ENCODE results near the gene CACNA2D2.

The CACNA2D2 gene

DNA sequence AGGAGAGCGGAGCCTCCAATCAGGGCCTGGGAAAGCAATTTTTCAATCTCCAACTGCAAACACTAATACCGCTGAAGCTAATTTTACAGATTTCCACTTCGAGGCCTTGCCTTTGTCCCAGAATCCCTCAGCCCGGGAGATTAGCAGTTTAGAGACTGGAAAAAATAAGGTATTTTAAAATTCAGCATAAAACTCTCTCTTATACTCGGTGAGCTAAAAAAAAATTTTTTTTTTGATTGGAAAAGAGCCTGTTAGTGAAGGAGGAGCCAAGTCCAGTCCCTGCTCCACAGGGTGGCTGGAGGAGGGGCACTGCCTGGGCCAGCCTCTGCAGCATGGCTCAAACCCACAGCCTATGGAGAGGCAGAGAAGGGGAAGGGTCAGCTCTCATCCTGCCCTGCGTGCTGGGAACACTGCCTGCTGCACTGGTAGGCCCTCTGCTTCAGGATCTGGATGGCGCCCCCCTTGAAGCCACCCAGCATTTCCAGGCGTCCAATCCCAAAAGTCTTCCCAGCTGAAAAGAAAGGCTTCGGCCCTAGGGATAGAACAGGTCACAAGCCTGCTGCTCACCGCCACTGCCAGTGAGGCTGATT is 48.9 kb downstream of the CACNA2D2 start:
- no peak for DNase-seq

DNA sequence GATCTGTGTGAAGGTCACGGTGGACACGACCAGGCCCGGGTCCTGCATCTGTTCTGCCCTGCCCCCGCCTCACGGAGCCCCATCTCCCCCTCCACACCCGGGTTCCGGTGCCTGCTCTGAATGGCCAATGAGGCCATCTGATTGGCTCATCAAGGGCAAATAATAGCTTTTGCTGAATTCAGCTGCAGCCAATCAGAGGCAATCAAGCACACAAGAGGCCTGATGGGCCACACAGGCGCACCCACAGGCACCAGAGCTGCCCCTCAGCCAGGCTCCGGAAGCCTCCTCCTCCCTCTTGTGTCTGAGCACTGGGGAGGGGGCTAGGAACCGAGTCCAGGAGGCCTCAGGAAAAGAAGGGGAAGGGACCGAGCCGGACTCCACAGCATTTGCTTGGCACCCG is 49.5 kb downstream of the CACNA2D2 start:
- DNase-seq: no peak

DNA sequence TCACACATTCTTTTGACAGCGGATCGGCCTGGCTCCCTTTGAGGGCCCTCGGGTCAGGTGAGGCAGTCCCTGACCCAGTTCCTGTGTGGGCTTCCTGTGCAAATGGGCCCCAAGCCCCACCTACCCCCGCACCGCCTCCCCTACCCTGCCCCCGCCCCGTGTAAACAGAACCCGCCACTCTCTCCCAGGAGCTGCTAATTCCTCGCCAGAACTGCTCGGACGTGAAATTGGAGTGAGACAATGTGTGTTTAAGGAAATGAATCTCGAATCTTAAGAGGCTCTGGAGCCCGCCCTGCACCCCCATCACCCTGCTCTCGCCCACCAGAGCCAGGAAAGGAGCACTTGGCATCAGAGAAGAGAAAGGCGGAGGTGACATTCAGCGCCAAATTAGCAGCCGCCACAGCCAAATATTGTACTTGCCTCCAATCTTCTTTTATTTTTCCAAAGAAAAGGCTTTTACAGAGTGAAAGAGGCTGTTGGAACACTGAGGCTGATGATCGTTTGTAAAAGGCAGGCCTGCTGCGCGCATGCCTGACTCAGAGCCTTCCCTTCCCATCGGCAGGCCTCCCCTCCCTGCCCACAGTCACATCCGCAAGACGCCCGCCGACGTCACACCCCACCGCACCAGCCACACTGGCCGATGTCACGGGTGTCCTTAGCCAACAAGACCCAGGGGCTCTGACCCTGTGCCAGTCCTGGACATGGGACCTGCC is 53.1 kb downstream of the CACNA2D2 start:
- DNase-seq: peak; percentile 70

DNA sequence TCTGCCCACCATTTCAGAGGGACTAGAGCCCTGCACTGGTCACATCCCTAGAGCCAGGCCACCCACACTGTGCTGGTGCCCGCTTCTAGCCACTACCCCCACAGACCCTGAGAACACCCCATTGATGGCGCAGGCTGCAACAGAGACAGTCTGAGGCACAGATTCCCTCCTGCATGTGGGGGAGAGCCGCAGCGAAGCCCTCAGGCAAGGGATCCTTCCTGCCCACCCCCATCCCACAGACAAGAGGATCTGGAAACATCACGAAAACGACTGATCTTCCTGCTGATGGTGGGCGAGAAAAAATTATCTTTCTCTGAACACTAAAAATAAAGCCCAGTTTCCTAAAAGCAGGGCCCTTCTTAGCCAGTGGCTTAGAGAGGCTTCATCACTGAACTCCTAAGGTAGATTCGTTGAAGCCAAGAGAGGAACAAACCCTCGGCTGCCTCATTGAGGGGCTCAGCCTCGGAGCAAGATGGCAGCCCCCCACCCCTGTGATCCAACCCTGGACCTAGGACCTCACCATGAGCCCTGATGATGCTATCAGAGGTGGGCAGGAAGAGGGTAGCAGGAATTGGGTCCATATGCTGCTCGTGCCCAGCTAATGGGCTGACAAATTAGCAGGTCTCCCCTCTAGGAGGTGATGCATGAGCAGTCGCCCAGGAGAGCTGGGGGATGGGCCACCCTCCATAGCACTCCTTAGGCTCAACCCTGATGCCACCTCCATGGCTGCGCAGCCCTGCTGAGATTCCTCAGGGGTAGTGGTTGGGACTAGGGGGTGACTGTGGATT is 54.5 kb downstream of the CACNA2D2 start:
- no peak for DNase-seq

DNA sequence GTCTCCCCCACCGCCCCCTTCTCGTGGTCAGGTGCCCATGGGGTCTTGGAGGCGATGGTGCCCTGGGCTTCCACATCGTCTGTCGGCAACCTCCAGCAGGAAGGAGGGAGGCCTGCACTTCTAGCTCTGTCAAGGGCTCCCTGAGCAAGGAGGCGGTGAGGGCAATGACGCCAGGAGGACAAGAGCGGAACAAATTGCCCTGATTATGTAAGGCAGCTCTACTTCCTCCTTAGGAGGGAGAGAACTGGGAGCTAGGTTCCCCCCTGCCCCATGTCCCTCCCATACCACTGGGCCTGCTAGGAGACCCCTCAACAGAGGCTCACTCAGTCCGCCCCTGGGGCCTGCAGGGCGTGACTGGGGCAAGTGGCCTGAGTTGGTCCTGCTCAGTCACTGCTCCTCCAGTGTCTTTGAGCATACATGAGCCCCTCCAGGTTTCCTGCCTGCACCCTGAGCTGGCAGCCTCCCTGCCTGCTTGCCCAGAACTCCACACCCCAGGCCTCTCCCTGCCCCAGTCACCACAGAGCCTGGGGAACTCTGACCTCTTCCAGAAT is 56.1 kb downstream of the CACNA2D2 start:
- no peak for DNase-seq

DNA sequence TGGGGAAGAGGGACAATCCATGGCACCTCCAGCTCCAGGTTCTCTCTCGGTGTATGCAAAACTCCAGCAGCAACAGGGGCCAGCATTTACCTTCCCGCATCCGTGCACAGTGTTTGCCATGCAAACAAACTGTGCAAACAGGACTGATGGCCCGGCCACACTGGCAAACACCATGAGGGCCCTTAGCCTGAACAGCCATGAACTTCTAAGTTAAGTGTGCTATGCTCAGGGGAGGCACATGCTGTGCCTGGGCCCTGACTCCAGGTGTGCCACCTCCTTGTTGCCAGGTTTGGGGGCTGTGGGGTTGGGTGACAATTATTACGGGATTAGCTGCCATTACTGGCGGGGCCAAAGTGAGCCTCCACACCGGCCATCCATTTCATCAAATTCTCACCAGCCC is 57.5 kb downstream of the CACNA2D2 start:
- no peak for DNase-seq

DNA sequence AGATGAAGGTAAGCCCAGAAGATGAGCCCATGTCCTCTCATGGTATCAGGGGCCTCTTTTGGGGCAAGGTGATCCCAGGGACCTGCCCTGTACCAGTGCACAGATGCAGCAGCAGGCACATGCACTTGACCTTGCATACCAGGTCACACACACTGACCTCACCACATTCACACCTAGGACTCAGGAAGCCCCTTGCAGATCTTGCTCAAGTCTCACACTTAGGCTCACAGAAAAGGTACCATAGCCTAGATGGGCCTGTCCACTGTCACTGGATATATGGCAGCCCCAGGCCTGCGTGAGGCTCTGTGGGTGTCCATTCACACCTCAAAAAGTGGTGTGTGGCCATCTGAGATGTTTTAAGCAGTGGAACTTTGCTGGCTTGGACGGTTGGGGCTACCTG is 58.7 kb downstream of the CACNA2D2 start:
- DNase-seq: no peak

DNA sequence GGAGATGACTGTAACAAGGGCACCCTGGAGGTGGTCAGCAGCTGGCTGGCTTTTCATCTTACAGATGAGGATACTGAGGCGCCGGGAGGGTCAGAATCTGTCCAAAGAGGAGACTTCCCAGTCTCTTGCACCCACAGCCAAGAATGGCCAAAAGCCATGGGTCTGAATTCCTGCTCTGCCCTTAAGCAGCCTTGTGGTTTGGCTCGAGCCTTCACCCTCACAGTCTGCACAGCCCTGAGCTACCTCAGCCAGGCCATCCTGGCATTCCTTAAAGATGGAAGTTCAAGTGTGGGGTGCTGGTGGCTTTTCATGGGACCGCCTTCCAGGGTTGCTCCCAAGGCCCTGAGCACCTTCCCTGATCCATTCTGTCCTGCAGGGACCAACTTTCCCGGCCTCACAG is 59.2 kb downstream of the CACNA2D2 start:
- no peak for DNase-seq

DNA sequence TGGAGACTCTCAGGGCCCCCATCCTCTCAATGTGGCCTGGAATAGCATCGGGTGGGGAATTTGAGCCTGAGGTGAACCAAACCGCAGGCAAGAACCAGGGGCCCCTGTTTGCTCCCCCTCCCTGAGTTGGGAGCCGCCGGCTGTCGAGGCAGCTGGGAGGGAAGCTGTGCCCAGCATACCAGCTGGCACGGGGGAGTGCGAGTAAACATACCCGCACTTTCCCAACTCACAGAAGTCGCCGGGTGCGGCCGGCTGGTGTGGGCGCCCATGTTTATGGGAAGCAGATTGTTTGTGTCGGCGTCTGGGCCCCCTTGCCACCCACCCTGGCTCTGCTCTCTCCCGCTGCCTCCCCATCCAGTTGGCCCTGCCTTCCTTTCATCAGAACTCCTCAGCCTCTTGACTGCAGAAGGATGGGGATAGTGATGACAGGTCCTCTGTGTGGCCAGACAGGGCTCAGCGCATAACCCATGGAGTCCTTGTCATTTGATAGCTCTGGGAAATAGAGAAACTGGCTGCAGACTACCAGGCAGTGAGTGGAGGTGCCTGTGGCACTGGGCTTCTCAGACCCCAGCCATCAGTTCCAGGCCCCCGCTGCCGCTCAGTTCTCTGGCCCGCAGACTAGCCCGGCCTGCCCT is 60.4 kb downstream of the CACNA2D2 start:
- DNase-seq: peak; percentile 59

DNA sequence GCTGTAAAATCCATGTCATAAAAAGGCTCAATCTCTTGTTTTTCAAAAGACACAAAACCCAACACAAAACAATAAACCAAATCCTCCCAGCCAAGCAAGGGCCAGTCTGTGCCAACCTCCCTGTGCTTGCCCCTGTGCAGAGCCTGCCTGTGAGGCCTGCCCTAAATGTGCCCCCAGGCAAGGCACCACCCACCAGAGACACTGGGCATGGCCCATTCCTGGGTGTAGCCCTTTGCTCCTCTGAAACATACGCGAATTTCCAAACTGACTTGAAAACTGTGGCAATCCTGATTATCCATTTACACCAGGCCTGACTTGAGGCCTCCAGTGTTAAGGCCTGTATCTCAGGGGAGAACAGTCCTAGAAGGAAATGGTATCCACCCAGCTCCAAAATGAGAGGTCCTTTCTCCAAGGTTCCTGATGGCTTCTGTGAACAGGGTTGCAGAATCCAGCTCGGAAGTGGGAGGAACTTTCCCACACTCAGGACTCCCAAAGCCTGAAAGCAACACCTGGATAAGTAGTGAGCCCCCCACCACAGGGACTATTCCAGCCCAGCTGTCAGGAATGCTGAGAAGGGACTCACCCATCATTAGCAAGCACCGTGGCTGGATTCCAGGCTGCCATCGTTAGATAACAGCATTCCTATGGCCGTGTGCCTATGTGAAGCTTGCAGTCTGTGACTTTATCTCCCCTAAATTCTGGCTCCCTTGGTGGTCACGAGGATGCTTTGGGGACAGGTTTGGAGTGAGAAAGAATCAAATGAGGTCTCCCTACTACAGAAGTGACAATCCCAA is 61.8 kb downstream of the CACNA2D2 start:
- no peak for DNase-seq

DNA sequence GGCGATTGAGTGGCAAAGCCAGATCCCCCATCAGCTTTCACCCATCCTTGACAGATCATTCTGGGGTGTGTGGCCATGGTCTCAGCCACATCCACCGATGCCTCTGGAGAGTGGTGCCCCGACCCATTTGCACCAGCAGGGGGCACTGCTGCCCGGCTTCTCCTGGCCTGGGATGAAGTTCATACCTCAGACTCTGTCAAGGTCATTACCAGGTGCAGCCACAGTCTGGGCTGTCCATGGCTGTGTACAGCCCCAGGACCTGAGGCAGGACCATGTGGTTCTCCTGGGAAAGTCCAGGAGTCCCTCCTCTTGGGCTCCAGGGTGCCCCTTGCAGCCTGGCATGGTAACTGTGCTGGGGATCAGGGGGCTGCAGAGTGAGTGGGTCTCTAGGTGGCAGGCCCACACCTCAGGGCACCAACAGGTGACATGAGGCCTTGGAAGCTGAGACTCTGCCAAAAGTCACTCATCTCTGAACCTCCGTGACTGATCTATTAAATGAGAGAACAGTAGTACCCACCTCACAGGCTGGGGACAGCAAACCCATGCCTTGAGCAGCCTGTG is 67.2 kb downstream of the CACNA2D2 start:
- DNase-seq: peak; percentile 75

DNA sequence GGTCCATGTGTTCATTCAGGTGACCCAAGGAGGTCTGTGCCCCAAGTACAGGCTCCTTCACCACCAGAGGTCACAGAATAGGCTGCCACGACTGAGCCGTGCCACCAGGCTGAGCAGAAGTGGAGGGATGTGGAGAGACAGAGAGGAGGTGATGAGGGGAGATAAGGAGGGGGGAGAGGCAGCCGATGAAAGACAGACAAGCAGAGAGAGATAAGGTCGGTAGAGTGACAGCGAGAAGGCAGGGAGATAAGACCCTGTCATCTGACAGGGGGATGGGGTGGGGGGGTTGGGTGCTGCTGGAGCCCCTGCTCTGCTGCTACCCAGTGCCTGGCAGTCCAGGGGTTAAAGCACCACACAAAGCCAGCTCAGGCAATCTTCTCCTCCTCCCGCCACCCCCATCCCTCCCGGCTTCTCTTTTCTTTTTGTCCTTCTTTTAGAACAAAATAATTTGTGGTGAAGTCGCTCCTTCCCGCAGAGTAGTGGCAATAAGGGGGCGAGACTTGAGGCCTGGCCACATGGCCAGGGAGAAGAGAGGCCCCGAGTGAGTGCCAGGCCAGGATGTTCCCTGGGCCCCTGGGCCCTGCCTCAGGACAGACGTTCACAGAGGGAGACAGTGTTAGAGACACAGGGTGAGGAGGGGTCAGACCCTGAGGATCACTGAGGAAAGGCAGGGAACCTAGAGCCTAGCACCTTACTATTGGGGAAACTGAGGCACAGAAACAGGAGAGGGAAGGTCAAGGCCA is 67.9 kb downstream of the CACNA2D2 start:
- no peak for DNase-seq

DNA sequence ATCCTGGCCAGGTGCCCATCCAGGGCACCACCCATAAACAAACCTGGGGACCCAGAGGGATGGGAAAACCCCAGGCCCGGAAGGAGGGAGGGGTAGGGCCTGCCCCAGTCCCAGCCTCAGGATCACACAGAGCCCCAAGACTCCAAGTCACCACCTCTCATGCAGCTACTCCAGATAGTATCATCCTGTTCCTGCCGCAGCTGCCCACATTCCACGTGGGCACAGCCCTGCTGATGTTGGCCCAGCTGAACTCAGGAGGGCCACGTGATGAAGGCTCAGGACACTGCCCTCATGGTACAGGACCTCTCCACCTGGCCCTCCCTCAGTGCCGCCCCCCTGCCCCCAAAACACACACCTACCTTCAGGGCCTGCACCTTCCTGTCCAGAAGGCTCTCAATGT is 69.5 kb downstream of the CACNA2D2 start:
- DNase-seq: no peak

DNA sequence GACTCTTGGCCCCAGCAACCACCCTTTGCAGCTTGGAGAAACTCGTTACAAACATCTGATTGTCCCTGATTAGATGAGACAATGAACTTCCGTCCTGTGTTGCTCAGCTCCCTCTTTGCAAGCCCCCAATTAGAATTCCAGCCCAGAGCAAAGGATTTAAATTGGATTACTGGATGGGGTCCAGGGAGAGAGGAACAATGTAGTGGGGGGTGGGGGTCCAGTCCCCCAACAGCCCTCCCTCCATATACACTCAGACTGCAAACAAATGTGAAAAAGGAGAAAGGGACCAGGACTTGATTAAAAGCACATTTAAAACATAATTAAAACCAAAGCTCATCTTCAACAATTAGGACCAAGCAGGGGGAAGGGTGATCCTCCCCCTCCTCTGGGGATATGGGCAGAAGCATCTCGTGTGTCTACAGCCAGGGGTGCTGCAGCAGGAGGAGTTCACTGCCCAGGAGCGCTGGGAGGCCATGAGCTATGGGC is 72.4 kb downstream of the CACNA2D2 start:
- no peak for DNase-seq

DNA sequence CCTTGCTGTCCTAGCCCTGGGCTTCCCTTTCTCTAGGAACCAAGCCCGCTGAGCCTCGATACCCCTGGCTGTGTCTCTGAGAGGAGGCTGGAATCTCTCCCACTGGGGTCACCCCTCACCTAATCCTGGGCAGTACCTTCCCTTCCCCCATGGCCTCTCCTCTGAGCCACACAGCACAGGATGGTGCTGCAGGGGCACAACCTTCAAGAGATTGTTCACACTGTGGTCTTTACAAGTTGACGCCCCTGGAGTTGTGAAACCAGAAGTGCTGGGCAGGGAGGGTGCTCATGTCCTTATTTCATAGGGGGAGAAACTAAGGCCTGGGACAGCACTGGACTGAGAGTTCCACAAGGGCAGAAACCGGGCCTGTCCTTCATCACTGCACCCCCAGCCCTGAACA is 73.2 kb downstream of the CACNA2D2 start:
- DNase-seq: no peak

DNA sequence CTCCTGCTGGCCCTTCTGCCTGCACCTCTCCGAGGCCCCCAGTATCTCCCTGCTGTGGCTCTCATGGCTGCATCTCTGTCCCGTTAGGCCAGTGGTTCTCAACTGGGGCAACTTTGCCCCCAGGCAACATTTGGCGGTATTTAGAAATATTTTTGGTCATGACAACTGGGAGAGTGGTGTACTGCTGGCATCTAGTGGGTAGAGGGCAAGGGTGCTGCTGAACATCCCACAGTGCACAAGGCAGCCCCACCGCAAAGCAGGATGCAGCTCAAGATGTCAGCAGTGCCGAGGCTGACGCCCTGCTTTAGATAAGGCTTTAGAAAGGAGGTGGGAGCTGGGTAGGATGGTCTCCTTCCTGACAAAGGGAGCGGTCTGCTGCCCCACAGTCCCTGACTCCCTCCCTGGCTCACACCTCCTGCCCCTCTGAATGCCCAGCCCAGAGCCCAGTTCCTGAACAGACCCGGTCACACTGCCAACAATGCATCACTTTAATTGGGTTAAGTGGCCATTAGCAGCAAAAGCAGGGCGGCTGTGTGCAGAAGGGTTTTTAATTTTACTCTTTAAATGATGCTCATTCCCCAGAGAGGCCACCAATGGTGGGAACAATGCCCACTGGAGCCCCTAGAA is 75.3 kb downstream of the CACNA2D2 start:
- DNase-seq: no peak

DNA sequence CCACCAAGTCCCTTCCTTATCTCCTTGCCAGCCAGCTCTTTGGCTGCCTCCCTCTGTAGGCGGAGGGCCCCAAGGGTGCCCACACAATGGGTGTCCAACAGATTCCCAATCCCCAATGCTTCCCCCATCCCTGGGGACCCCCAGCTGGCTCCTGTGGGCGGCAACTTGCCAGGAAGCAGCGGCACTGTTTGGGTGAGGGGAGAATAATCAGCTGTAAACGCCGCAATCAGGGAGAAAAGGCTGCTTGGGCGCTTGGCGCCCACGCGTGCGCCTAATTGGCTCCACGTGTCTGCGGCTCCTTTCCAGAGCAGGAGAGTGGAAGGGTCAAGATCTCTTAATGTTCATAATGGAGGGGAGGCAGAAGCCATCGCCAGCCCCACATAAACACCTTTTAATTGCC is 76.2 kb downstream of the CACNA2D2 start:
- no peak for DNase-seq

DNA sequence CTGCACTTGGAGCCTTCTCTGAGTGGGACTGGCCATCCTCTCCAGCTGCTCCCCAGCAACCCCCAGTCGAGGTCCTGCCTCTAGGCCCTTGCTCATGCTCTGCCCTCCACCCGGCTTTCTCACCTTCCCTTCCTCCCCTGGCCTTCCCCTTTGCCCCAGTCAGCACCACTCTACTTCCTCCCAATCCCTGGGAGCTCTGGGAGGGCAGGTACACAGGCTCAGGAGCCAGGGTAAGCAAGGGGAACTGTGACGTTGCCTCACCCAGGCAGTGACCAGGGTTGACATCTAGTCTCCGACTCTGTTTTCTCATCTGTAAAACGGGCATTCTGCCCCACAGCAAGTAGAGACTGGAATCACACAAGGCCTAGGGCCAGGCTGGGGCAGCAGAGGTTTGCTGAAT is 77.5 kb downstream of the CACNA2D2 start:
- DNase-seq: no peak

DNA sequence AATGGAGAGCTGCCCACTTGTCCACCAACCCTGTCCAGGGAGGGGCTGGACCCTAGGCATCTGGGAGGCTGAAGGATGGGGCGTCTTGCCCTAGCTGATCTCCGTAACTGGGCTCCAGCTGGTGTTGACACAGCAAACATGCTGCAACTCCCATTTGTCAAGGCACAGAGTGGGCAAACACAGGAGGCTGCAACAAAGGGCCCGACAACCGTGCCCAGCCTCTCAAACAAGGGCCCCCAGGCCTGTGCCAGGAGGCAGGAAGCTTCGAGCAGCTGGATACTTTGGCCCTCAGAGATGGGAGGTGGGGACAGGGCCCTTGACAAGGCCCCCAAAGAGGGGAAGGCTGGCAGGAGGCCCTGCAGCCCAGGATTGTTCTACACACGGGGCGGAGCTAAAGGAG is 79.9 kb downstream of the CACNA2D2 start:
- no peak for DNase-seq

DNA sequence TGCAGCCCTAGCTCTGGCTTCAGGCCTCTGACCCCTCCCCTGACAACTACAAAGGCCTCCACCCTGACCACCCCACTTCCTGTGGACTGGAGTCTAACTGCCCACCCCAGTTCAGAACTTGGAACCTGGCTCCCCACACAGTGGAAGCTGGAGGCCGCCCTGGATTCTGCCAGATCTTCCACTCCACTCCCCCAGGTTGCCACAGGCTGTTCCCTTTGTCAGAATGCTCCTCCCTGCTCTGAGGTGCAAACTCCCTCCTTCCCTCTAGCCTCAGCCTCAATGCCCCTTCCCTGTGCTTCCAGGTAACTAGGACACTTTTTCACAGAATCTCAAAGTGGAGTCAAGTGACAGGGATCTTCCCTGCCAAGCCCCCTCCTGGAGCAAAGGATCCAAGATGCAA is 81.3 kb downstream of the CACNA2D2 start:
- DNase-seq: no peak

Data from right forelimb (tissue), 1 donor.